Liver (tissue), 10 donors: ENCODE data around the gene GPN1. TPM values are rescaled to one million over a fixed set of nuclear protein-coding genes. Genes with fewer than 3 reads are reported as not detected.

Experiments
- DNase-seq: peaks from one replicate; pipeline ENCODE4 v3.0.0-alpha.2; 2017; ENCODE audit warnings: low spot score
- H3K27ac ChIP-seq, 2 donors: one replicate each; pipeline ENCODE4 v1.7.0; 2013; ENCODE audit warnings: inconsistent platforms in 2 of 2, low read length in 2 of 2, control low read depth in 1 of 2, low read depth in 1 of 2, mild to moderate bottlenecking in 1 of 2
- H3K27me3 ChIP-seq, 4 donors: one replicate each; pipeline versions ENCODE4 v1.6.1 to v1.7.0; 2013; ENCODE audit warnings: low read length in 3 of 4, inconsistent platforms in 1 of 4, mild to moderate bottlenecking in 1 of 4, moderate library complexity in 1 of 4; ENCODE audit not compliant: control insufficient read depth in 4 of 4, insufficient read depth in 4 of 4
- H3K36me3 ChIP-seq, 4 donors: one replicate each; pipeline versions ENCODE4 v1.6.1 to v1.7.0; 2013; ENCODE audit warnings: low read length in 3 of 4, mild to moderate bottlenecking in 3 of 4, low read depth in 1 of 4, moderate library complexity in 1 of 4; ENCODE audit not compliant: control insufficient read depth in 4 of 4, insufficient read depth in 3 of 4
- H3K4me1 ChIP-seq, 4 donors: one replicate each; pipeline versions ENCODE4 v1.6.1 to v1.7.0; 2013; ENCODE audit warnings: low read length in 3 of 4, mild to moderate bottlenecking in 3 of 4, moderate library complexity in 1 of 4; ENCODE audit not compliant: control insufficient read depth in 4 of 4, insufficient read depth in 4 of 4
- H3K4me3 ChIP-seq, 3 donors: one replicate each; pipeline versions ENCODE4 v1.6.1 to v1.7.0; 2013; ENCODE audit warnings: low read length in 3 of 3, control low read depth in 1 of 3, low read depth in 1 of 3, mild to moderate bottlenecking in 1 of 3
- H3K9ac ChIP-seq, 2 donors: one replicate each; pipeline ENCODE4 v1.7.0; 2013; ENCODE audit warnings: low read length in 2 of 2, mild to moderate bottlenecking in 2 of 2, moderate library complexity in 2 of 2, control low read depth in 1 of 2, low read depth in 1 of 2
- H3K9me3 ChIP-seq, 4 donors: one replicate each; pipeline versions ENCODE4 v1.6.1 to v1.7.0; 2013; ENCODE audit warnings: low read length in 3 of 4; ENCODE audit not compliant: control insufficient read depth in 4 of 4
- ATF3 ChIP-seq: IDR thresholded peaks from 2 replicates; pipeline ENCODE4 v1.6.1; 2016; ENCODE audit warnings: antibody characterized with exemption
- CTCF ChIP-seq: fragments of 150-350 bp; IDR thresholded peaks from 2 replicates; pipeline ENCODE4 v1.5.1; 2017; ENCODE audit warnings: improper control_type of control experiment, low read depth, low read length; ENCODE audit not compliant: missing input control
- EGR1 ChIP-seq, 2 donors: IDR thresholded peaks; 2 replicates each; pipeline ENCODE4 v1.6.1; 2016 to 2018; ENCODE audit warnings: antibody characterized with exemption in 2 of 2, low read depth in 2 of 2
- FOXA1 ChIP-seq: IDR thresholded peaks from 2 replicates; pipeline ENCODE4 v1.6.1; 2016; ENCODE audit warnings: antibody characterized with exemption
- GABPA ChIP-seq, 2 donors: IDR thresholded peaks in 1 of 2; conservative IDR thresholded peaks in 1 of 2; 2 replicates each; pipeline ENCODE4 v1.6.1; 2016; ENCODE audit warnings: antibody characterized with exemption in 2 of 2, mild to moderate bottlenecking in 1 of 2, moderate library complexity in 1 of 2
- HNF4A ChIP-seq, 2 donors: conservative IDR thresholded peaks; 2 replicates each; pipeline ENCODE4 v1.6.1; 2016; ENCODE audit warnings: antibody characterized with exemption in 2 of 2, mild to moderate bottlenecking in 2 of 2
- HNF4G ChIP-seq: IDR thresholded peaks from 2 replicates; pipeline ENCODE4 v1.6.1; 2016; ENCODE audit warnings: antibody characterized with exemption
- MAX ChIP-seq: IDR thresholded peaks from 2 replicates; pipeline ENCODE4 v1.6.1; 2016; ENCODE audit warnings: antibody characterized with exemption
- NR2F2 ChIP-seq: IDR thresholded peaks from 2 replicates; pipeline ENCODE4 v1.6.1; 2016; ENCODE audit warnings: antibody characterized with exemption
- RAD21 ChIP-seq, 2 donors: IDR thresholded peaks; 2 replicates each; pipeline ENCODE4 v1.6.1; 2016; ENCODE audit warnings: antibody characterized with exemption in 2 of 2, mild to moderate bottlenecking in 2 of 2
- SP1 ChIP-seq: IDR thresholded peaks from 2 replicates; pipeline ENCODE4 v1.6.1; 2018; ENCODE audit warnings: antibody characterized with exemption, mild to moderate bottlenecking
- YY1 ChIP-seq: IDR thresholded peaks from 2 replicates; pipeline ENCODE4 v1.6.1; 2016; ENCODE audit warnings: antibody characterized with exemption, mild to moderate bottlenecking
- WGBS: extraction: QIAGEN DNeasy Blood & Tissue Kit; methylation state at CpG from one replicate; pipeline ENCODE4 v1.1.7; 2013; 5-methylcytosine and 5-hydroxymethylcytosine counted together
- polyA plus RNA-seq, 2 donors: library from polyadenylated mRNA; stranded (reverse) in 1 of 2; unstranded in 1 of 2; fragments of 200-250 nt in 1 of 2; fragments of >200 nt in 1 of 2; fragmentation: Nextera tagmentation in 1 of 2; extraction: Ambion mirVana in 1 of 2; gene quantifications; one replicate each; pipeline versions ENCODE4 v1.2.1 to v1.2.3, GENCODE V29; 2013 to 2015
- small RNA-seq: library from RNA; depleted of rRNA; stranded (forward); fragments of <200 nt; gene quantifications from one replicate; pipeline ENCODE3, GENCODE V24; 2014
- total RNA-seq, 2 donors: library from RNA; depleted of rRNA; stranded (reverse); fragments of >200 nt; gene quantifications; one replicate each; pipeline ENCODE4 v1.2.3, GENCODE V29; 2014
- TF ChIP-seq, protein P1 (sequence below): IDR thresholded peaks from 2 replicates; pipeline ENCODE4 v1.6.1; 2016; ENCODE audit warnings: antibody characterized with exemption
- donor health status: healthy.
- donor health status: healthy.
- donor health status: healthy.
- donor health status: healthy.
- donor health status: healthy.

GPN1 gene
- total and polyA plus RNA-seq, 4 donors = 10.7 to 17.2 (median 12.4) TPM

- TF ChIP-seq ATF3 (no peak), SP1 (no peak), NR2F2 (no peak), EGR1 (IDR thresholded peaks at IDR 0.05; ENCODE audit: low read depth in 2 of 2) (no peak), MAX (no peak)
These were observed 58.4 kb downstream of the GPN1 start (continued) for GRCh38 chr2:27687232-27687631.

- TF ChIP-seq FOXA1 = no peak
- no peak for TF ChIP-seq CTCF
- TF ChIP-seq GABPA (IDR thresholded peaks at IDR 0.05 in 1 of 2, conservative IDR thresholded peaks at IDR 0.05 in 1 of 2) = no peak
- TF ChIP-seq HNF4G = no peak
- no peak for TF ChIP-seq HNF4A (conservative IDR thresholded peaks at IDR 0.05)
- TF ChIP-seq, protein P1, sequence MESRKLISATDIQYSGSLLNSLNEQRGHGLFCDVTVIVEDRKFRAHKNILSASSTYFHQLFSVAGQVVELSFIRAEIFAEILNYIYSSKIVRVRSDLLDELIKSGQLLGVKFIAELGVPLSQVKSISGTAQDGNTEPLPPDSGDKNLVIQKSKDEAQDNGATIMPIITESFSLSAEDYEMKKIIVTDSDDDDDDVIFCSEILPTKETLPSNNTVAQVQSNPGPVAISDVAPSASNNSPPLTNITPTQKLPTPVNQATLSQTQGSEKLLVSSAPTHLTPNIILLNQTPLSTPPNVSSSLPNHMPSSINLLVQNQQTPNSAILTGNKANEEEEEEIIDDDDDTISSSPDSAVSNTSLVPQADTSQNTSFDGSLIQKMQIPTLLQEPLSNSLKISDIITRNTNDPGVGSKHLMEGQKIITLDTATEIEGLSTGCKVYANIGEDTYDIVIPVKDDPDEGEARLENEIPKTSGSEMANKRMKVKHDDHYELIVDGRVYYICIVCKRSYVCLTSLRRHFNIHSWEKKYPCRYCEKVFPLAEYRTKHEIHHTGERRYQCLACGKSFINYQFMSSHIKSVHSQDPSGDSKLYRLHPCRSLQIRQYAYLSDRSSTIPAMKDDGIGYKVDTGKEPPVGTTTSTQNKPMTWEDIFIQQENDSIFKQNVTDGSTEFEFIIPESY = no peak
- no peak for TF ChIP-seq YY1
- no peaks in the 10 kb centered on the region for H3K9me3 ChIP-seq
- H3K4me1 ChIP-seq = no peaks in the 10 kb centered on the region
- H3K4me3 ChIP-seq = no peak overlapping the region
- DNase-seq = no peak
- H3K27ac ChIP-seq = no peak overlapping the region
- H3K27me3 ChIP-seq = no peaks in the 10 kb centered on the region
- peaks cover 4 to 42% (median 29%) of the 10 kb centered on the region in 4 donors for H3K36me3 ChIP-seq
- WGBS = 98% methylated on average over 2 of the region's 2 CpGs
- no peak overlapping the region for H3K9ac ChIP-seq
These were observed 60.6 kb downstream of the GPN1 start for GRCh38 chr2:27689424-27689823.

GRCh38 chr2:27690052-27690451 is 61.2 kb downstream of the GPN1 start:
- H3K9ac ChIP-seq = no peak overlapping the region
- H3K27me3 ChIP-seq = no peaks in the 10 kb centered on the region
- DNase-seq = no peak
- TF ChIP-seq RAD21 (IDR thresholded peaks at IDR 0.05) = no peak
- H3K4me3 ChIP-seq = no peak overlapping the region
- peaks cover 4 to 44% (median 26%) of the 10 kb centered on the region in 4 donors for H3K36me3 ChIP-seq
- no peak overlapping the region for H3K27ac ChIP-seq
- H3K9me3 ChIP-seq = no peaks in the 10 kb centered on the region
- H3K4me1 ChIP-seq = no peaks in the 10 kb centered on the region

GRCh38 chr2:27697660-27698059 is 68.8 kb downstream of the GPN1 start:
- no peaks in the 10 kb centered on the region for H3K9me3 ChIP-seq
- WGBS = 88% methylated on average over 1 of the region's 1 CpG
- H3K4me1 ChIP-seq = peaks cover 0 to 4% (median 0%) of the 10 kb centered on the region in 4 donors
- no peak overlapping the region for H3K27ac ChIP-seq
- no peak overlapping the region for H3K4me3 ChIP-seq
- DNase-seq = no peak
- no peak overlapping the region for H3K9ac ChIP-seq
- TF ChIP-seq GABPA (IDR thresholded peaks at IDR 0.05 in 1 of 2, conservative IDR thresholded peaks at IDR 0.05 in 1 of 2) = no peak
- no peak for TF ChIP-seq MAX
- TF ChIP-seq FOXA1 = no peak
- TF ChIP-seq EGR1 (IDR thresholded peaks at IDR 0.05; ENCODE audit: low read depth in 2 of 2) = no peak
- peaks cover 0 to 25% (median 15%) of the 10 kb centered on the region in 4 donors for H3K36me3 ChIP-seq
- no peaks in the 10 kb centered on the region for H3K27me3 ChIP-seq

Small RNA genes lying within 50 kb of the gene (small RNA-seq; reads per million reads assigned to genes)
- not detected for gene RF00340

Other genes with a start within 250 kb of the GPN1 start
- gene ZNF513, start 248.3 kb upstream of the GPN1 start, total RNA-seq = 1 to 10 TPM; 7.9 to 9.3 TPM
- gene ZNF513, start 248.3 kb upstream of the GPN1 start, polyA plus RNA-seq = 10 to 100 TPM in 1 of 2 donors, 1 to 10 TPM in 1; 2.9 to 11.2 TPM
- 10 to 100 TPM; 28.9 to 45.5 TPM for gene PPM1G, start 219.5 kb upstream of the GPN1 start, total RNA-seq
- 10 to 100 TPM; 26.4 to 37.3 TPM for gene PPM1G, start 219.5 kb upstream of the GPN1 start, polyA plus RNA-seq
- 10 to 100 TPM; 51.5 to 56.9 TPM for gene NRBP1, start 200.4 kb upstream of the GPN1 start, total RNA-seq
- gene NRBP1, start 200.4 kb upstream of the GPN1 start, polyA plus RNA-seq = 10 to 100 TPM; 34.3 to 40.5 TPM
- 1 to 10 TPM; 1.8 to 2.8 TPM for gene KRTCAP3, start 186.7 kb upstream of the GPN1 start, total RNA-seq
- gene KRTCAP3, start 186.7 kb upstream of the GPN1 start, polyA plus RNA-seq = 10 to 100 TPM in 1 of 2 donors, 1 to 10 TPM in 1; 6.7 to 12.7 TPM
- 1 to 10 TPM; 9.7 to 9.8 TPM for gene IFT172, start 139.3 kb upstream of the GPN1 start, total RNA-seq
- 1 to 10 TPM; 2.6 to 2.9 TPM for gene IFT172, start 139.3 kb upstream of the GPN1 start, polyA plus RNA-seq
- gene FNDC4, start 133.8 kb upstream of the GPN1 start, total RNA-seq = 10 to 100 TPM; 11.4 to 51.0 TPM
- 100 to 1,000 TPM in 1 of 2 donors, 10 to 100 TPM in 1; 32.6 to 165 TPM for gene FNDC4, start 133.8 kb upstream of the GPN1 start, polyA plus RNA-seq
- 100 to 1,000 TPM in 1 of 2 donors, 1 to 10 TPM in 1; 9.6 to 173 TPM for gene GCKR, start 132.2 kb upstream of the GPN1 start, total RNA-seq
- gene GCKR, start 132.2 kb upstream of the GPN1 start, polyA plus RNA-seq = 10 to 100 TPM; 71.0 to 87.8 TPM
- 10 to 100 TPM in 1 of 2 donors, 1 to 10 TPM in 1; 8.1 to 13.0 TPM for gene ZNF512, start 46.0 kb upstream of the GPN1 start, total RNA-seq
- gene ZNF512, start 46.0 kb upstream of the GPN1 start, polyA plus RNA-seq = 1 to 10 TPM; 3.3 to 6.2 TPM
- 1 to 10 TPM; 1.6 to 2.5 TPM for gene CCDC121, start within 50 bp of the GPN1 start, total RNA-seq
- gene CCDC121, start within 50 bp of the GPN1 start, polyA plus RNA-seq = 1 to 10 TPM in 1 of 2 donors, under 1 TPM in 1; 0.97 to 1.2 TPM
- 10 to 100 TPM; 12.3 to 14.6 TPM for gene SUPT7L, start 34.6 kb downstream of the GPN1 start, total RNA-seq
- 10 to 100 TPM in 1 of 2 donors, 1 to 10 TPM in 1; 9.6 to 10.7 TPM for gene SUPT7L, start 34.6 kb downstream of the GPN1 start, polyA plus RNA-seq
- gene SLC4A1AP, start 34.8 kb downstream of the GPN1 start, total RNA-seq = 10 to 100 TPM; 10.6 to 12.3 TPM
- gene SLC4A1AP, start 34.8 kb downstream of the GPN1 start, polyA plus RNA-seq = 1 to 10 TPM; 7.2 to 8.5 TPM
- gene MRPL33, start 142.7 kb downstream of the GPN1 start, total RNA-seq = 10 to 100 TPM; 31.2 to 35.7 TPM
- 100 to 1,000 TPM in 1 of 2 donors, 10 to 100 TPM in 1; 46.2 to 130 TPM for gene MRPL33, start 142.7 kb downstream of the GPN1 start, polyA plus RNA-seq